C4-2B (cell line): ENCODE results near the gene DENND5B.

Experiments
- ZFX ChIP-seq: fragments of 450-650 bp; IDR thresholded peaks from 2 replicates; pipeline ENCODE4 v1.6.1; 2017
- TF ChIP-seq, protein P1 (sequence below): fragments of 450-650 bp; conservative IDR thresholded peaks from 2 replicates; pipeline ENCODE4 v1.5.1; 2017; ENCODE audit warnings: mild to moderate bottlenecking

DNA sequence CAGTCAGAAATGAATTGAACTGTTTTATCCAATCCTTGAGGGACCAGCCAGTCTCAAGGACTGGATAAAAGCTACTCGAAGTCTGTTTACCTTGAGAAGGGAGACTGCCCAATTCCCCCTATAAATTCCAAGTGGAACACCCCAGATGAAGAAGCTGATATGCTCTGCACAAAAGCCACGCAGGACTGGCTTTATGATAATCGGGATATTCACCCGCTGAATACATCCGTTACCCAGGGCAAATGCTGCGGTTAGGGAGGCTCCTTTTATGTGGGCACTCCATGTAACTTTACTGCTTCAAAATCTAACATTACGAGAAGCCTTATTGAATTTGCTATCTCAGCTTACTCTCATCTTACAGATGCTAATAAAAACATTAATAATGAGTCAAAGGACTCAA lies 119.1 kb downstream of the DENND5B start:
- TF ChIP-seq, protein P1, sequence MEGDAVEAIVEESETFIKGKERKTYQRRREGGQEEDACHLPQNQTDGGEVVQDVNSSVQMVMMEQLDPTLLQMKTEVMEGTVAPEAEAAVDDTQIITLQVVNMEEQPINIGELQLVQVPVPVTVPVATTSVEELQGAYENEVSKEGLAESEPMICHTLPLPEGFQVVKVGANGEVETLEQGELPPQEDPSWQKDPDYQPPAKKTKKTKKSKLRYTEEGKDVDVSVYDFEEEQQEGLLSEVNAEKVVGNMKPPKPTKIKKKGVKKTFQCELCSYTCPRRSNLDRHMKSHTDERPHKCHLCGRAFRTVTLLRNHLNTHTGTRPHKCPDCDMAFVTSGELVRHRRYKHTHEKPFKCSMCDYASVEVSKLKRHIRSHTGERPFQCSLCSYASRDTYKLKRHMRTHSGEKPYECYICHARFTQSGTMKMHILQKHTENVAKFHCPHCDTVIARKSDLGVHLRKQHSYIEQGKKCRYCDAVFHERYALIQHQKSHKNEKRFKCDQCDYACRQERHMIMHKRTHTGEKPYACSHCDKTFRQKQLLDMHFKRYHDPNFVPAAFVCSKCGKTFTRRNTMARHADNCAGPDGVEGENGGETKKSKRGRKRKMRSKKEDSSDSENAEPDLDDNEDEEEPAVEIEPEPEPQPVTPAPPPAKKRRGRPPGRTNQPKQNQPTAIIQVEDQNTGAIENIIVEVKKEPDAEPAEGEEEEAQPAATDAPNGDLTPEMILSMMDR: no peak
- no peak for TF ChIP-seq ZFX
